GM12872 (cell line): ENCODE results near the gene ZFAND3.

Experiments
- CTCF ChIP-seq: IDR thresholded peaks from 3 replicates; pipeline ENCODE4 v1.5.1; 2011; ENCODE audit warnings: low read depth, mild to moderate bottlenecking, low read length, moderate library complexity; ENCODE audit not compliant: insufficient read depth

Gene ZFAND3

GRCh38 chr6:38039502-38039901 is 220.0 kb downstream of the ZFAND3 start:
- TF ChIP-seq CTCF: no peak

- no peak for TF ChIP-seq CTCF
Measured at GRCh38 chr6:38040254-38040653, 220.7 kb downstream of the ZFAND3 start.

GRCh38 chr6:38043259-38043753 is 223.8 kb downstream of the ZFAND3 start:
- no peak for TF ChIP-seq CTCF

- no peak for TF ChIP-seq CTCF
Measured at GRCh38 chr6:38045701-38046305, 226.3 kb downstream of the ZFAND3 start.

GRCh38 chr6:38047562-38047961 is 228.0 kb downstream of the ZFAND3 start:
- TF ChIP-seq CTCF: no peak

- no peak for TF ChIP-seq CTCF
Measured at GRCh38 chr6:38051819-38052434, 232.4 kb downstream of the ZFAND3 start.

GRCh38 chr6:38054527-38055202 is 235.1 kb downstream of the ZFAND3 start:
- no peak for TF ChIP-seq CTCF
